T-helper 2 cell treated with Interferon-gamma antibody and Interleukin-4, amounts not matched to agents 100 ng/mL and 5 ng/mL, for 36 hours (primary cell): ENCODE results near the gene MAGEA12. TPM values are rescaled to one million over a fixed set of nuclear protein-coding genes. Genes with fewer than 3 reads are reported as not detected.
"Not testable (repeated sequence)": the region's sequence is repeated elsewhere in the genome, so short reads cannot be mapped to it uniquely, and the experiment has no call there.

ENCODE experiments used
- intact Hi-C: fragments of 100-400 bp; cut with micrococcal nuclease; formaldehyde crosslinking; loops from one replicate; pipeline ENCODE4 v1.15.1; 2023
- total RNA-seq: library from RNA; stranded (reverse); gene quantifications from 2 replicates; pipeline ENCODE4 v1.2.3, GENCODE V29; 2022

The MAGEA12 gene
- total RNA-seq, 1 donor from 2014 or later, result not detected

- intact Hi-C loops, result not testable (repeated sequence)
These were observed 33.0 kb downstream of the MAGEA12 start for GRCh38 chrX:152766562-152766961.

DNA sequence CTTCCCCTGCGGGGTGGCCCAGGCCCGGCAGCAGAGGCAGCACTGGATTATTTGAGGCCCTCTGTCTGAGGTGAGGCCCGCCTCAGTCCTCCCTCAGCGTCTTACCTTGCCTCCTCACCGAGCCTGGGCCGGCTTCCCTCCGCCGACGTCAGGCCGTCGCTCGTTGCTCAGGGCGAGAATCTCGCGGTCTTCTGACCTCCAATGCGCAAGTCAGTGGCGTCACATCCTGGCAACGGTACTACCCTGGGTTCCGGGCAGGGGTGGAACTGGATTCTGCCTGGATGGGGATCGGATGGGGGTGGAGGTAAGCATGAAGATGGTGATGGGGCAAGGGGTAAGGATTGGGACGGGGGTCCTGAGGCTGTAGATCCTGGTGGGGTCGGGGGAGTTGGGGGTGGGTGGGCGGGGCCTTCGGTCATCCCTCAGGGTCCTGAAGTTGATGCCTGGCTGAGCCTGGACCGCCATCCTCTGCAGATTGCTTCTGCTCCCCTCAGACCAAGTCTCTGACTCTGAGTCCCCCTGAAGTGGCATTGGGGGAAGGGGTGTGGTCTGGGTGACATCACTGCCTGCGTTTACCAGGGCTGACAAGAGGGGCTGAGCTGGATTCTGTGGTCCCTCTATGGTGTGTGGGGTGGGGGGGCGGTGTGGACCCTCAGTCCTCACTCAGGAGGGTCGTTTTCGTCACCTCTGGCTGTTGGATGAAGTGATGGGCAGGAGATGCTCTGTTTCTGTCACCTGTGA, 36.2 kb downstream of the MAGEA12 start, which contains the start of gene MAGEA6:
Gene MAGEA6 (minus strand): TSS at position 141 of the 741 bp plus-strand sequence. CDS start 2,039 bp downstream, outside the sequence.
- intact Hi-C loops, result not testable (repeated sequence)

- intact Hi-C loops, result not testable (repeated sequence)
These were observed 53.5 kb downstream of the MAGEA12 start for GRCh38 chrX:152787062-152787461.

Other genes starting within 250 kb of the MAGEA12 start
- 0.02 TPM in 1 of 2 replicates, not detected in the other for gene GABRQ, start 95.9 kb upstream of the MAGEA12 start, total RNA-seq
- gene MAGEA3, start 35.0 kb upstream of the MAGEA12 start, total RNA-seq, result not detected in 2 replicates
- not detected in 2 replicates for gene CSAG2, start 24.5 kb upstream of the MAGEA12 start, total RNA-seq
- not detected in 2 replicates for gene MAGEA2B, start 19.1 kb upstream of the MAGEA12 start, total RNA-seq
- not detected in 2 replicates for gene CSAG1, start within 50 bp of the MAGEA12 start, total RNA-seq
- gene MAGEA2, start 20.1 kb downstream of the MAGEA12 start, total RNA-seq, result not detected in 2 replicates
- 0.73 TPM in 1 of 2 replicates, not detected in the other for gene CSAG3, start 25.5 kb downstream of the MAGEA12 start, total RNA-seq
- gene MAGEA6, start 35.9 kb downstream of the MAGEA12 start, total RNA-seq, result not detected in 2 replicates
- gene CETN2, start 97.0 kb downstream of the MAGEA12 start, total RNA-seq, result 9.1 and 9.5 TPM in 2 replicates
- 14.6 and 14.8 TPM in 2 replicates for gene NSDHL, start 97.3 kb downstream of the MAGEA12 start, total RNA-seq
- gene ZNF185, start 164.3 kb downstream of the MAGEA12 start, total RNA-seq, result 0.59 and 0.82 TPM in 2 replicates